ENCODE data around the gene C9orf43. TPM values are rescaled to one million over a fixed set of nuclear protein-coding genes. Genes with fewer than 3 reads are reported as not detected.

C9orf43 gene
- total RNA-seq, 1 donor = 0.43 TPM

GRCh38 chr9:113386571-113387393 lies 23.8 kb upstream of the C9orf43 start:
- H3K4me3 ChIP-seq (ENCODE audit: low read depth, low read length) = no peak overlapping the region
- no peak for DNase-seq (ENCODE audit: low read depth)
- TF ChIP-seq CTCF (IDR thresholded peaks at IDR 0.05; ENCODE audit: insufficient read depth, low read depth, low read length) = no peak

DNA sequence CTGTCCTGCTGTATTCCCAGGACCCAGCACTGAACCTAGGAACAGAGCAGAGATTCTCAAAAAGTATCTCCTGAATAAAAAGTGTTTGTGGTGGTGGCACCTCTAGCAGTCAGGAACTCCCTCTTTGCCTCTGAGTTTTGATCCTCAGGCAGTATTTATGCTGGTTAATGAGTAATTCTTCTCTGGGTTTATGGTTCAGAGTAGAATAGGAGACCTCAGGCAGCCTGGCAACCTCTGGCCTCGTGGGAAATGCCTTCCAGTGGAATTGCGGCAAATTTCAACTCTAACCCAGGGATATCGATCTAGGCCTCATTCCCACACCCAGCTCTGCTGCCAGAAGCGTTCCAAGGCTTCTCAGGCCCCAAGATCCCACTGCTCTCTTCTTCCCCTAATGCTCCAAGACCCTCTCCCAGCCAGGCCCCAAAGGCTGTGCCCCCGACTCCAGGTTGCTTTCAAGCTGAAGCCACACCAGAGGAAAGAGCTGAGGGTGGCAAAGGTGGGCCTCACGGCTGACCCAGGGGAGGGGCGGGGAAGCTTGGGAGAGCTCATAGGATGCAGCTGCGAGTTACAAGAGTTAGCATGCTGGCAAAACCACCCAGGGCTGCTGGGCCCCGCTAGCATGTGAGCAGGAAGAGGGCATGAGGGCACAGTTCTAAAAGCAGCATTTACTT lies 22.9 kb upstream of the C9orf43 start:
- no peak for DNase-seq (ENCODE audit: low read depth)
- no peak overlapping the region for H3K4me3 ChIP-seq (ENCODE audit: low read depth, low read length)
- TF ChIP-seq CTCF (IDR thresholded peaks at IDR 0.05; ENCODE audit: insufficient read depth, low read depth, low read length) = no peak

GRCh38 chr9:113388833-113389232 lies 21.7 kb upstream of the C9orf43 start:
- TF ChIP-seq CTCF (IDR thresholded peaks at IDR 0.05; ENCODE audit: insufficient read depth, low read depth, low read length) = no peak
- no peak for DNase-seq (ENCODE audit: low read depth)
- no peak overlapping the region for H3K4me3 ChIP-seq (ENCODE audit: low read depth, low read length)

DNA sequence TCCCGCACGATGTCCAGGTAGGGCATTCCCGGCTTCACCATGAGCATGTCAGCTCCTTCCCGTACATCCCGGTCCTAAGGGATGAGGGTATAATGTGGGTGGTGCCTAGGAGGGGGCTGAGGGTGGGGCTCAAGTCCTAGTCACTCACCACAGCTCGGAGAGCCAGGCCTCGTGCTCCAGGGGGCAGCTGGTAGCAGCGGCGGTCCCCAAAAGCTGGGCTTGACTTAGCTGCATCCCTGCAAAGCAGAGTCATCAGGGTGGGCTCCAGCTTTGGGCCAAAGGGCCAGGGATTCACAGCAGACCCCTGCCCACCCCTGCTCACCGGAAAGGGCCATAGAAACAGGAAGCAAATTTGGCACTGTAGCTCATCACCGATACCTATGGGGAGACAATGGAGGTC lies 21.1 kb upstream of the C9orf43 start:
- no peak overlapping the region for H3K4me3 ChIP-seq (ENCODE audit: low read depth, low read length)
- no peak for TF ChIP-seq CTCF (IDR thresholded peaks at IDR 0.05; ENCODE audit: insufficient read depth, low read depth, low read length)
- no peak for DNase-seq (ENCODE audit: low read depth)

GRCh38 chr9:113390192-113390960 lies 20.2 kb upstream of the C9orf43 start:
- no peak for TF ChIP-seq CTCF (IDR thresholded peaks at IDR 0.05; ENCODE audit: insufficient read depth, low read depth, low read length)
- H3K4me3 ChIP-seq (ENCODE audit: low read depth, low read length) = no peak overlapping the region
- DNase-seq (ENCODE audit: low read depth) = no peak

DNA sequence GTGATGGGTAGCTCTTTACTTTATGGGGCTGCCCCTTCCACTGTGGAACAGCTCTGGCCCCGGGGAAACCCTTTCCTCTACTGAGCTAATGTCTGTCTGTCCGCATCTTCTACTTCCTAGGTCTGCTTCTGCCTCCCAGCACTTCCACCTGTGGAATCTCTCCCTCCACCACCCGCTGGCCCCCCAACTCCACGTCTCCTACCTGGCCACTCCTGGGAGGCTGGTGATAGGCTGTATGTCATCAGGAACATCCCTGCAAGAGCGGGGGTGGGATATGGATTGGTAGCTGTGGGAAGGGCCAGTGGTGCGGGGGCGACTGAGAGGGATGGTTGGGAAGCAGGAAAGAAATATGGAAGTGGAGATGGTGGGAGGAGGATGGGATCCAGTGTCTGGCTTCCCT lies 18.6 kb upstream of the C9orf43 start:
- DNase-seq (ENCODE audit: low read depth) = no peak
- H3K4me3 ChIP-seq (ENCODE audit: low read depth, low read length) = no peak overlapping the region
- TF ChIP-seq CTCF (IDR thresholded peaks at IDR 0.05; ENCODE audit: insufficient read depth, low read depth, low read length) = no peak
